Lung (tissue), 12 donors: ENCODE data around the gene SLC26A6. TPM values are rescaled to one million over a fixed set of nuclear protein-coding genes. Genes with fewer than 3 reads are reported as not detected.

Experiments used
- ATAC-seq: fragments of 200-7000 bp; cut with Tn5 transposase; one replicate; pipeline ENCODE4 v1.9.1; 2020; ENCODE audit warnings: moderate number of reproducible peaks; ENCODE audit not compliant: insufficient read depth, low FRiP score
- DNase-seq, 3 donors: peaks; one replicate each; pipeline ENCODE4 v3.0.0-alpha.2; 2013 to 2017
- H3K27ac ChIP-seq, 2 donors: one replicate each; pipeline ENCODE4 v1.5.1; 2013; ENCODE audit warnings: mild to moderate bottlenecking in 2 of 2, moderate library complexity in 2 of 2, control low read depth in 1 of 2, inconsistent platforms in 1 of 2, low read depth in 1 of 2, low read length in 1 of 2
- H3K27me3 ChIP-seq, 3 donors: one replicate each; pipeline ENCODE4 v1.5.1; 2013; ENCODE audit warnings: low read length in 2 of 3; ENCODE audit not compliant: control insufficient read depth in 3 of 3, insufficient read depth in 3 of 3
- H3K36me3 ChIP-seq, 4 donors: one replicate each; pipeline ENCODE4 v1.5.1; 2013; ENCODE audit warnings: low read length in 4 of 4, mild to moderate bottlenecking in 1 of 4, moderate library complexity in 1 of 4; ENCODE audit not compliant: control insufficient read depth in 4 of 4, insufficient read depth in 4 of 4
- H3K4me1 ChIP-seq, 5 donors: one replicate each; pipeline ENCODE4 v1.5.1; 2013; ENCODE audit warnings: low read length in 5 of 5, mild to moderate bottlenecking in 2 of 5, moderate library complexity in 1 of 5; ENCODE audit not compliant: control insufficient read depth in 5 of 5, insufficient read depth in 5 of 5
- H3K4me3 ChIP-seq: one replicate; pipeline ENCODE4 v1.5.1; 2013; ENCODE audit warnings: mild to moderate bottlenecking, control low read depth, moderate library complexity
- H3K9ac ChIP-seq, 2 donors: one replicate each; pipeline ENCODE4 v1.5.1; 2013; ENCODE audit warnings: low read length in 2 of 2, control low read depth in 1 of 2; ENCODE audit not compliant: insufficient read depth in 1 of 2
- H3K9me3 ChIP-seq, 4 donors: one replicate each; pipeline ENCODE4 v1.5.1; 2013; ENCODE audit warnings: low read length in 3 of 4, mild to moderate bottlenecking in 1 of 4, moderate library complexity in 1 of 4; ENCODE audit not compliant: control insufficient read depth in 4 of 4, insufficient read depth in 3 of 4
- WGBS, 2 donors: extraction: QIAGEN DNeasy Blood & Tissue Kit; methylation state at CpG; one replicate each; pipeline ENCODE4 v1.1.7; 2013; 5-methylcytosine and 5-hydroxymethylcytosine counted together
- polyA plus RNA-seq, 2 donors: library from polyadenylated mRNA; stranded (reverse); fragments of 200-250 nt; gene quantifications; one replicate each; pipeline ENCODE4 v1.2.1, GENCODE V29; 2013
- total RNA-seq, 2 donors: library from RNA; depleted of rRNA in 1 of 2; stranded (reverse); fragments of >200 nt in 1 of 2; gene quantifications; one replicate each; pipeline ENCODE4 v1.2.1, GENCODE V29; 2014 to 2021
- TF ChIP-seq, protein P1 (sequence below): IDR thresholded peaks from 2 replicates; pipeline ENCODE4 v1.5.1; 2012; ENCODE audit warnings: mild to moderate bottlenecking; ENCODE audit errors: control extremely low read depth, extremely low read depth
- donor health status: control.
- donor health status: control.
- donor health status: Bipolar disorder and iron deficiency.
- donor health status: healthy.
- donor health status: DM: yes; HTN: yes; CAD: no.

The SLC26A6 gene
- total and polyA plus RNA-seq, 4 donors = 14.6 to 24.5 (median 19.6) TPM

DNA sequence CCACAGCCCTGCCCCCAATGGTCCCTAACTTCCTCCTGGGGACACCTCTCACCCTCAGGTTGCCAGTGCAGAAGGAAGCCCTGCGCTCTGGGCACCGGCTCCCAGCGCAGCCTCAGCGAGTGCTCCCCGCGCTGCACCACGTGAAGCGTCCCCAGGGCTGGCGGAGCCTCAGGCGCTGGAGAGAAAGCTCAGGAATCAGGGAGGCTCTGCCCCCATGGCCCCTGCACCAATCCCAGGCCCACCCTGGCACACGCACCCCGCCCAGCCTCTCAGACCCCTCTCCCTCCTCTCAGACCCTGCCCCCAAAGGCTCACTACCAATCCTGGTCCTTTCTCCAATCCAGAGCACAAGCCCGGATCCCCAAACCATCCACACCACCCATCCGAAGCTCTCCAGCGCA, 47.0 kb downstream of the SLC26A6 start:
- DNase-seq = no peak
- no peak overlapping the region for H3K27ac ChIP-seq
- no peak overlapping the region for H3K4me3 ChIP-seq
- no peaks in the 10 kb centered on the region for H3K4me1 ChIP-seq
- H3K9ac ChIP-seq = no peak overlapping the region
- TF ChIP-seq, protein P1, sequence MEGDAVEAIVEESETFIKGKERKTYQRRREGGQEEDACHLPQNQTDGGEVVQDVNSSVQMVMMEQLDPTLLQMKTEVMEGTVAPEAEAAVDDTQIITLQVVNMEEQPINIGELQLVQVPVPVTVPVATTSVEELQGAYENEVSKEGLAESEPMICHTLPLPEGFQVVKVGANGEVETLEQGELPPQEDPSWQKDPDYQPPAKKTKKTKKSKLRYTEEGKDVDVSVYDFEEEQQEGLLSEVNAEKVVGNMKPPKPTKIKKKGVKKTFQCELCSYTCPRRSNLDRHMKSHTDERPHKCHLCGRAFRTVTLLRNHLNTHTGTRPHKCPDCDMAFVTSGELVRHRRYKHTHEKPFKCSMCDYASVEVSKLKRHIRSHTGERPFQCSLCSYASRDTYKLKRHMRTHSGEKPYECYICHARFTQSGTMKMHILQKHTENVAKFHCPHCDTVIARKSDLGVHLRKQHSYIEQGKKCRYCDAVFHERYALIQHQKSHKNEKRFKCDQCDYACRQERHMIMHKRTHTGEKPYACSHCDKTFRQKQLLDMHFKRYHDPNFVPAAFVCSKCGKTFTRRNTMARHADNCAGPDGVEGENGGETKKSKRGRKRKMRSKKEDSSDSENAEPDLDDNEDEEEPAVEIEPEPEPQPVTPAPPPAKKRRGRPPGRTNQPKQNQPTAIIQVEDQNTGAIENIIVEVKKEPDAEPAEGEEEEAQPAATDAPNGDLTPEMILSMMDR = no peak
- no peak for ATAC-seq
- no peaks in the 10 kb centered on the region for H3K9me3 ChIP-seq
- WGBS, 2 donors = 59 to 62% methylated on average over 15 of the region's 15 CpGs
- H3K27me3 ChIP-seq = peaks cover 0 to 3% (median 0%) of the 10 kb centered on the region in 3 donors
- no peaks in the 10 kb centered on the region for H3K36me3 ChIP-seq

GRCh38 chr3:48587686-48588085, 47.6 kb downstream of the SLC26A6 start:
- Histone ChIP-seq H3K4me3 (no peak overlapping the region), H3K4me1 (no peaks in the 10 kb centered on the region), H3K27ac (no peak overlapping the region), H3K27me3 (peaks cover 0 to 2% (median 0%) of the 10 kb centered on the region in 3 donors), H3K36me3 (no peaks in the 10 kb centered on the region), H3K9me3 (no peaks in the 10 kb centered on the region), H3K9ac (no peak overlapping the region)
- ATAC-seq (no peak), DNase-seq (no peak)
- 76 to 77% methylated on average over 11 of the region's 11 CpGs for WGBS, 2 donors
- TF ChIP-seq, protein P1 = no peak

DNA sequence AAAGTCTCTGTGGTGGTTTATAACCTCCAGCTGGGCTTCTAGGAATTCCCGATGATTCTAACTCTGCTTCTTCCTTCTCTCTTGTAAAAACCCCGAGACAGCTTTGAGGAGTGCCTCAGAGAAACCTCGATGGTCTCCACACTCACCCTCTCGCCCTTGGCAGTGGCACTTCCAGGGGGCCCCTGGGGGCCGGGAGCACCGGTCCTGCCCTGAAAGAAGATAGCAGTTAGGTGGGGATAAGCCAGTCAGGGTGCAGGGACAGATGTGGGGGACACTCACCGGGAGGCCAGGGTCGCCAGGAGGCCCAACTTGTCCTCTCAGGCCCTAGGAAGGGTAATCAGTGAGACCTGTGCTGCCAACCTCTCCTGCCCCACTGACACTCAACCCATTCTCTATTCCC, 49.9 kb downstream of the SLC26A6 start:
- TF ChIP-seq, protein P1 = no peak
- no peak for DNase-seq
- H3K27me3 ChIP-seq = peaks cover 0 to 2% (median 0%) of the 10 kb centered on the region in 3 donors
- ATAC-seq = no peak
- 87 to 93% methylated on average over 8 of the region's 8 CpGs for WGBS, 2 donors
- no peaks in the 10 kb centered on the region for H3K36me3 ChIP-seq
- H3K4me3 ChIP-seq = no peak overlapping the region
- H3K9ac ChIP-seq = no peak overlapping the region
- H3K4me1 ChIP-seq = no peaks in the 10 kb centered on the region
- H3K9me3 ChIP-seq = no peaks in the 10 kb centered on the region
- no peak overlapping the region for H3K27ac ChIP-seq

DNA sequence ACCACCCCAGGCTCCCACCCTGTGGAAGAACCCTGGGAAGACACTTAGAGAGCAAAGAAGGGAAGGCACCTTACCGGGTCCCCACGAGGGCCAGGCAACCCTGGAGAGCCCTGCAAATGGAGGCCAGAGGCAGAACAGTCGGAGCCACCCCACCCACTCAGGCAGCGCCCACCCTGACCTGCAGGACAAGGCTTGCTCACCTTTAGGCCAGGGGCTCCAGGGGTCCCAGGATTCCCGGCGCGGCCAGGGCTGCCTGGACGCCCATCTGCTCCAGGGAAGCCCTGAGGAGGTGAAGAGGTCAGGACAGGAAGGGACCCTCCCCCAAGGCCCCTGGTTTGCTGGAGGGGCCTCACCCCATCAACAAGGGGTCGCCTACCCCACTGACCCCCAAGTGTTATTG, 50.4 kb downstream of the SLC26A6 start:
- TF ChIP-seq, protein P1 = no peak
- H3K27me3 ChIP-seq = peaks cover 0 to 2% (median 0%) of the 10 kb centered on the region in 3 donors
- no peak overlapping the region for H3K27ac ChIP-seq
- WGBS, 2 donors = 85 to 90% methylated on average over 9 of the region's 9 CpGs
- no peaks in the 10 kb centered on the region for H3K4me1 ChIP-seq
- ATAC-seq (no peak), DNase-seq (no peak)
- no peaks in the 10 kb centered on the region for H3K36me3 ChIP-seq
- H3K4me3 ChIP-seq = no peak overlapping the region
- no peaks in the 10 kb centered on the region for H3K9me3 ChIP-seq
- H3K9ac ChIP-seq = no peak overlapping the region
